H9 (cell line): Measurements from ENCODE around the gene ROBO2. TPM values are rescaled to one million over a fixed set of nuclear protein-coding genes. Genes with fewer than 3 reads are reported as not detected.

Experiments
- DNase-seq: peaks from one replicate; pipeline ENCODE4 v3.0.0-alpha.2; 2017
- H2AFZ ChIP-seq: one replicate; pipeline ENCODE4 v1.6.1; 2013; ENCODE audit warnings: mild to moderate bottlenecking, low read length, control low read depth, moderate library complexity
- H2AK5ac ChIP-seq: 2 replicates; pipeline ENCODE4 v1.6.1; 2013; ENCODE audit warnings: low read length, control low read depth, mixed read lengths; ENCODE audit not compliant: insufficient read length
- H2BK120ac ChIP-seq: one replicate; pipeline ENCODE4 v1.6.1; 2013; ENCODE audit warnings: low read depth, mild to moderate bottlenecking, low read length, control low read depth, inconsistent platforms; ENCODE audit not compliant: poor library complexity, severe bottlenecking
- H2BK12ac ChIP-seq: 2 replicates; pipeline ENCODE4 v1.6.1; 2013; ENCODE audit warnings: low read length, control low read depth, mixed read lengths, low read depth; ENCODE audit not compliant: insufficient read length
- H2BK15ac ChIP-seq: 2 replicates; pipeline ENCODE4 v1.6.1; 2013; ENCODE audit warnings: low read depth, low read length, control low read depth
- H2BK20ac ChIP-seq: one replicate; pipeline ENCODE4 v1.6.1; 2013; ENCODE audit warnings: low read depth, mild to moderate bottlenecking, low read length, control low read depth, inconsistent platforms; ENCODE audit not compliant: poor library complexity, severe bottlenecking
- H2BK5ac ChIP-seq: 2 replicates; pipeline ENCODE4 v1.6.1; 2013; ENCODE audit warnings: low read length, control low read depth, mixed read lengths; ENCODE audit not compliant: insufficient read length
- H3K14ac ChIP-seq: 2 replicates; pipeline ENCODE4 v1.6.1; 2013; ENCODE audit warnings: low read length, control low read depth; ENCODE audit not compliant: insufficient read depth
- H3K18ac ChIP-seq: 2 replicates; pipeline ENCODE4 v1.6.1; 2013; ENCODE audit warnings: low read depth, mild to moderate bottlenecking, mixed read lengths, low read length, control low read depth; ENCODE audit not compliant: insufficient read length
- H3K23ac ChIP-seq: 2 replicates; pipeline ENCODE4 v1.6.1; 2013; ENCODE audit warnings: low read length, control low read depth, mixed read lengths, low read depth; ENCODE audit not compliant: insufficient read length
- H3K23me2 ChIP-seq: 2 replicates; pipeline ENCODE4 v1.6.1; 2013; ENCODE audit warnings: low read depth, mild to moderate bottlenecking, mixed read lengths, low read length, control low read depth; ENCODE audit not compliant: insufficient read length, poor library complexity, severe bottlenecking
- H3K27ac ChIP-seq: 2 replicates; pipeline ENCODE4 v1.5.1; 2013; ENCODE audit warnings: low read length, control low read depth, mixed read lengths, low read depth; ENCODE audit not compliant: insufficient read length
- H3K27me3 ChIP-seq: 2 replicates; pipeline ENCODE4 v1.6.1; 2013; ENCODE audit warnings: low read length, control low read depth, inconsistent platforms; ENCODE audit not compliant: insufficient read depth
- H3K4ac ChIP-seq: 2 replicates; pipeline ENCODE4 v1.6.1; 2013; ENCODE audit warnings: low read depth, mild to moderate bottlenecking, control low read depth, inconsistent platforms, low read length, moderate library complexity
- H3K4me1 ChIP-seq: 2 replicates; pipeline ENCODE4 v1.6.1; 2013; ENCODE audit warnings: low read length, control low read depth, inconsistent platforms; ENCODE audit not compliant: insufficient read depth
- H3K4me2 ChIP-seq: 2 replicates; pipeline ENCODE4 v1.6.1; 2013; ENCODE audit warnings: low read length, control low read depth, mixed read lengths; ENCODE audit not compliant: insufficient read length, insufficient read depth
- H3K56ac ChIP-seq: 2 replicates; pipeline ENCODE4 v1.6.1; 2013; ENCODE audit warnings: low read depth, mild to moderate bottlenecking, mixed read lengths, low read length, control low read depth; ENCODE audit not compliant: insufficient read length
- H3K79me1 ChIP-seq: 2 replicates; pipeline ENCODE4 v1.6.1; 2013; ENCODE audit warnings: low read depth, mild to moderate bottlenecking, moderate library complexity, low read length, control low read depth, inconsistent platforms; ENCODE audit not compliant: insufficient read depth, poor library complexity, severe bottlenecking
- H3K79me2 ChIP-seq: 2 replicates; pipeline ENCODE4 v1.6.1; 2013; ENCODE audit warnings: low read length, control low read depth, inconsistent platforms; ENCODE audit not compliant: insufficient read depth
- H3K9ac ChIP-seq: 2 replicates; pipeline ENCODE4 v1.6.1; 2013; ENCODE audit warnings: low read length, control low read depth, mixed read lengths; ENCODE audit not compliant: insufficient read length; ENCODE audit errors: extremely low read depth
- H3K9me3 ChIP-seq: one replicate; pipeline ENCODE4 v1.6.1; 2013; ENCODE audit warnings: low read depth, low read length, inconsistent platforms; ENCODE audit not compliant: control insufficient read depth
- H3T11ph ChIP-seq: one replicate; pipeline ENCODE4 v1.6.1; 2013; ENCODE audit warnings: mild to moderate bottlenecking, low read length, control low read depth, inconsistent platforms
- H4K20me1 ChIP-seq: one replicate; pipeline ENCODE4 v1.6.1; 2013; ENCODE audit not compliant: control insufficient read depth, insufficient read length, insufficient read depth
- H4K5ac ChIP-seq: 2 replicates; pipeline ENCODE4 v1.6.1; 2013; ENCODE audit warnings: low read depth, mild to moderate bottlenecking, mixed read lengths, low read length, control low read depth; ENCODE audit not compliant: insufficient read length
- H4K8ac ChIP-seq: replicated peaks from 2 replicates; pipeline ENCODE4 v1.6.1; 2013; ENCODE audit warnings: low read length, control low read depth, mixed read lengths, low read depth; ENCODE audit not compliant: insufficient read length
- H4K91ac ChIP-seq: 2 replicates; pipeline ENCODE4 v1.6.1; 2013; ENCODE audit warnings: low read depth, mild to moderate bottlenecking, moderate library complexity, mixed read lengths, low read length, control low read depth; ENCODE audit not compliant: insufficient read length
- H3K27ac Mint-ChIP-seq, 3 experiments: 2 replicates in 2 of 3; 3 replicates in 1 of 3; pipeline ENCODE4 v1.8.0; 2020 to 2021; ENCODE audit warnings: mixed read lengths in 3 of 3, mild to moderate bottlenecking in 1 of 3, moderate library complexity in 1 of 3
- H3K27me3 Mint-ChIP-seq: 2 replicates; pipeline ENCODE4 v1.8.0; 2021; ENCODE audit warnings: low read depth, mild to moderate bottlenecking, moderate library complexity, mixed read lengths
- H3K36me3 Mint-ChIP-seq, 3 experiments: 2 replicates in 2 of 3; 3 replicates in 1 of 3; pipeline ENCODE4 v1.8.0; 2020 to 2021; ENCODE audit warnings: low read depth in 3 of 3, mixed read lengths in 3 of 3; ENCODE audit not compliant: insufficient read depth in 1 of 3
- H3K4me1 Mint-ChIP-seq, 2 experiments: 2 replicates each; pipeline ENCODE4 v1.8.0; 2020; ENCODE audit warnings: mixed read lengths in 2 of 2
- H3K4me3 Mint-ChIP-seq, 2 experiments: 2 replicates in 1 of 2; 3 replicates in 1 of 2; pipeline ENCODE4 v1.8.0; 2020 to 2021; ENCODE audit warnings: mild to moderate bottlenecking in 2 of 2, mixed read lengths in 2 of 2, moderate library complexity in 1 of 2
- H3K9me3 Mint-ChIP-seq, 2 experiments: 2 replicates in 1 of 2; 3 replicates in 1 of 2; pipeline ENCODE4 v1.8.0; 2020; ENCODE audit warnings: mild to moderate bottlenecking in 2 of 2, mixed read lengths in 2 of 2, moderate library complexity in 1 of 2
- CTCF ChIP-seq: fragments of 200-600 bp; sonication (generic); conservative IDR thresholded peaks from 3 replicates; pipeline ENCODE4 v1.8.0; 2021; ENCODE audit warnings: antibody characterized with exemption, mild to moderate bottlenecking
- WGBS: extraction: QIAGEN DNeasy Blood & Tissue Kit; methylation state at CpG from one replicate; pipeline ENCODE4 v1.1.7; 2013; ENCODE audit warnings: missing lambda C conversion rate, low lambda C conversion rate, mixed read lengths; ENCODE audit not compliant: insufficient read length; ENCODE audit errors: extremely low coverage; 5-methylcytosine and 5-hydroxymethylcytosine counted together
- total RNA-seq: library from RNA; stranded (reverse); gene quantifications from 2 replicates; pipeline ENCODE4 v1.2.1, GENCODE V29; 2021

ROBO2 gene
- total RNA-seq, 1 experiment from 2014 or later: 2.3 TPM

- peaks cover 13 to 21% (median 17%) of the 10 kb centered on the region in 3 experiments for H3K36me3 Mint-ChIP-seq
- Histone ChIP-seq H3K27me3 (no peaks in the 10 kb centered on the region), H3T11ph (no peak overlapping the region), H3K27ac (no peak overlapping the region), H2BK12ac (no peak overlapping the region), H4K5ac (no peak overlapping the region), H2BK5ac (no peak overlapping the region), H2BK15ac (no peak overlapping the region), H3K56ac (no peak overlapping the region), H4K8ac (no peak overlapping the region), H3K4me2 (no peak overlapping the region), H3K79me2 (no peaks in the 10 kb centered on the region), H3K4ac (no peak overlapping the region), H2BK120ac (no peak overlapping the region), H4K20me1 (no peaks in the 10 kb centered on the region), H3K79me1 (no peaks in the 10 kb centered on the region), H3K9me3 (peaks cover 5% of the 10 kb centered on the region), H3K4me1 (peaks cover 4% of the 10 kb centered on the region; the same call in 1 of the 2 replicates), H3K18ac (no peak overlapping the region), H3K9ac (no peak overlapping the region), H2AFZ (no peak overlapping the region), H3K14ac (no peak overlapping the region), H3K23ac (no peak overlapping the region), H3K23me2 (no peaks in the 10 kb centered on the region), H4K91ac (no peak overlapping the region), H2BK20ac (no peak overlapping the region), H2AK5ac (no peak overlapping the region)
- no CpG with 5 or more reads among the region's 3 CpGs for WGBS
- no peak for DNase-seq
- H3K9me3 Mint-ChIP-seq: peaks cover 15 to 16% of the 10 kb centered on the region in 2 experiments
- H3K27me3 Mint-ChIP-seq: no peaks in the 10 kb centered on the region
- no peak overlapping the region for H3K4me3 Mint-ChIP-seq
- peaks cover 30 to 31% of the 10 kb centered on the region in 2 experiments for H3K4me1 Mint-ChIP-seq
- peak overlapping the region; percentile 44 to 68 (median 63); a peak in 6 of 7 replicates for H3K27ac Mint-ChIP-seq
- no peak for TF ChIP-seq CTCF
Measured at GRCh38 chr3:77685713-77686112, 645.8 kb downstream of the ROBO2 start.
